ENCODE measurements around the gene CABP5.

DNA sequence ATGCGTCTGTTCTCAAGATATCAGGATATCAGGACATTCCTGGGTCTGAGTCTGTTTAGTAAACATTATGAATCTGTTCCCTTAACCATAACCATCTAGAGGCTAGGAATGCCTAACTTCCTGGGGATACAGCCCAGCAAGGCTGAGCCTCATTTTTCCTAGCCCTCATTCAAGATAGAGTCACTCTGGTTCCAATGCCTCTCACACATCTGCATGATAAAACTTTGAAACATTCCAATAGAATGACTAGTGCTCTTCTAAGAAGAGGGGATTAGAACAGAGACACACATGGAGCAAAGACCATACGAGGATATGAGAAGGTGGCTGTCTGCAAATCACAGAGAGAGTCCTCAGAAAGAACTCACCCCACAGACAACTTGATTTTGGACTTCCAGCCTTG lies 20.6 kb upstream of the CABP5 start:
- TF ChIP-seq, protein P1, sequence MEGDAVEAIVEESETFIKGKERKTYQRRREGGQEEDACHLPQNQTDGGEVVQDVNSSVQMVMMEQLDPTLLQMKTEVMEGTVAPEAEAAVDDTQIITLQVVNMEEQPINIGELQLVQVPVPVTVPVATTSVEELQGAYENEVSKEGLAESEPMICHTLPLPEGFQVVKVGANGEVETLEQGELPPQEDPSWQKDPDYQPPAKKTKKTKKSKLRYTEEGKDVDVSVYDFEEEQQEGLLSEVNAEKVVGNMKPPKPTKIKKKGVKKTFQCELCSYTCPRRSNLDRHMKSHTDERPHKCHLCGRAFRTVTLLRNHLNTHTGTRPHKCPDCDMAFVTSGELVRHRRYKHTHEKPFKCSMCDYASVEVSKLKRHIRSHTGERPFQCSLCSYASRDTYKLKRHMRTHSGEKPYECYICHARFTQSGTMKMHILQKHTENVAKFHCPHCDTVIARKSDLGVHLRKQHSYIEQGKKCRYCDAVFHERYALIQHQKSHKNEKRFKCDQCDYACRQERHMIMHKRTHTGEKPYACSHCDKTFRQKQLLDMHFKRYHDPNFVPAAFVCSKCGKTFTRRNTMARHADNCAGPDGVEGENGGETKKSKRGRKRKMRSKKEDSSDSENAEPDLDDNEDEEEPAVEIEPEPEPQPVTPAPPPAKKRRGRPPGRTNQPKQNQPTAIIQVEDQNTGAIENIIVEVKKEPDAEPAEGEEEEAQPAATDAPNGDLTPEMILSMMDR (IDR thresholded peaks at IDR 0.05; ENCODE audit: borderline replicate concordance, extremely low read depth, low read length, poor library complexity, severe bottlenecking) = no peak
- no peak for TF ChIP-seq EZH2 (IDR thresholded peaks at IDR 0.05; ENCODE audit: borderline replicate concordance, low read depth, low read length, severe bottlenecking)
